NCI-H524 (cell line): Measurements from ENCODE around the gene TBC1D12.

ENCODE experiments used
- DNase-seq, 2 experiments: peaks; one replicate each; lab custom pipeline; 2025; lab: John Stamatoyannopoulos, UW

TBC1D12 gene

DNA sequence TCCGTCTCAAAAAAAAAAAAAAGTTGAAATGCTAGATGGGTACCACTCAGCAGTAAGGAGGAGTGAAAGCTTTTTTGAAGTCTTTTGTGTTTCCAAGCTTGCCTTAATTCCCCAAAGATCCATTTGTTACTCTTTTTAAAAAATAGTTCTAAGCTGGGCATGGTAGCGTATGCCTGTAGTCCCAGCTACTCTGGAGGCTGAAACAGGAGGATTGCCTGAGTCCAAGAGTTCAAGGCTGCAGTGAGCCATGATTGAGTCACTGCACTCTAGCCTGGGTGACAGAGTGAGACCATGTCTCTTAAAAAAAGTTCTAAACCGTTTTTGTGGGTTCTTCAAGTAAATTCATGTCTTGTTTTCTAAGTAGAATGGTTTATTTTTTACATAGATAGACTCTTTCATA lies 5.3 kb downstream of the TBC1D12 start:
- no peak for DNase-seq

DNA sequence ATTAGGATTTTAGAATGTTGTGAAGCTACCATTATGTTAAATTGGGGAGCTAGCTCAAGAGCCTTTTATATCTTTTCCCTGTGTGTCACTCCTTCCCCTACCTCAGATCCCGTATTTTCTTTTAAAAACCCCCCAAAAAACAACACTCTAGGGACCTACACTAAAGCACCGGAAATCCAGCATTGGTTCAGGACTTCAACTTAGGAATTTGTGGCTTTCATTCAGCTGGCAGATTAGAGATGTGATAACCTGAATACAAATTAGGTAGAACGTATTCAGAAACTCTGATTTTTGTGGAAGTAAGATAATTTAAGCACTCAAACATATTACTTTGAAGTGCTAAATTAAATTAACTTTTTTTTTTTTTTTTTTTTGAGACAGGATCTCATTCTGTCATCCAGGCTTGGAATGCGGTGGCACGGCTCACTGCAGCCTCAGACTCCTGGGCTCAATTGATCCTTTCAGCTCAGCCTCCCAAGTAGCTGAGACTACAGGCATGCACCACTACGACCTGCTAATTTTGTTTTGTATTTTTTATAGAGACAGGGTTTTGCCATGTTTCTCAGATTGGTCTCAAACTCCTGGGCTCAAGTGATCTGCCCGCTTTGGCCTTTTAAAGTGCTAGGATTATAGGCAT lies 6.8 kb downstream of the TBC1D12 start:
- DNase-seq, result no peak

DNA sequence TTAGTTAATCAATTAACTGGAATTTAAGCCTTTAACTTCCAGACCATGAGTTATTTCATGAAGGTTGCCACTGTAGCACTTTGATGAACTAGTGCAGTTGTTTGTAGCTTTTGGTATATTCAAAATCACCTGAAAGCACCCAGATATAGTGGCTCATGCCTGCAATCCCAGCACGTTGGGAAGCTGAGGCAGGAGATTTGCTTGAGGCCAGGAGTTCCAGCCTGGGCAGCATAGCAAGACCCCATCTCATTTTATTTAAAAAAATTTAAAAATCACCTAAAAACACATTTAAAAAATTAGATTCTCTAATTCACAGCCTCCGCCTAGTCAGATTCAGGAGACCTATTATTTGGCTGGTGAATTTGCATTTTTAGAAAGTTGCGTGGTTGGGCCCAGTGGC lies 9.0 kb downstream of the TBC1D12 start:
- no peak for DNase-seq

DNA sequence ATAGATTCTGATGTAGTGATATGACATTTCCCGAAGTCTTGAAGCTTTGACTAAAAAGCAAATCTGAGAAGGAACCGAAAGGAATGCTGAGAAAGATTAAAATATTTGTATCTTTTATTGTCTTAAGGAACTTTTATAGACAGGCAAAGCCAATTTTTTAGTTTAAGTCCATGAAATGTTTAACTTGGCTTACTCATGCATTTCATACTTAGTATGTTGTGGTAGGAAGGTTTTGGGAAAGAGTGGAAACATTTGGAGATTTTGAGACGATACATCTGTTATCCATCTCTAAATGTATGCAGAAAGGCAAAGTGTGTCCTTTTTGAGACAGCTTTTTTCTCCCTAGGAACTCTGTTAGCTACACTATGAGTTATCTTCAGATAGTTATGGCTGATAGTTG lies 10.1 kb downstream of the TBC1D12 start:
- no peak for DNase-seq

DNA sequence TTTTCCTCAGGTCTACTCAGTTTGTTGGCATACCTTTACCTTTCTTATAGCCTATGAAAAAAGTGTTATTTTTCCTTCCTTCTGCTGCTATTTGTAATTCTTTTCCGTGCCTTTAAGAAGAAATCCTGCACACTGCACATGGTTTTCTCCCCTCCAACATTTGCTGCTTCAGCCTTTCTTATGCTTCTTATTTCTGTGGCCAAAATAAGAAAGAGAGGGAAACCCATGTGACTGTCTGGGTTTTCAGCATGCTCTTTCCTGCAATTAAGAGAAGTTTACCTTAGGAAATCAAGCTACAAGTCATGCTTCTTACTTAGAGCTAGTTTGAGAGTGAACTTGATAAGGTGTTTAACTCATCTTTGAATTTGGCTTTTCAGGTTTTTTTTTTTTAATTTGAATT lies 11.0 kb downstream of the TBC1D12 start:
- DNase-seq, result no peak

DNA sequence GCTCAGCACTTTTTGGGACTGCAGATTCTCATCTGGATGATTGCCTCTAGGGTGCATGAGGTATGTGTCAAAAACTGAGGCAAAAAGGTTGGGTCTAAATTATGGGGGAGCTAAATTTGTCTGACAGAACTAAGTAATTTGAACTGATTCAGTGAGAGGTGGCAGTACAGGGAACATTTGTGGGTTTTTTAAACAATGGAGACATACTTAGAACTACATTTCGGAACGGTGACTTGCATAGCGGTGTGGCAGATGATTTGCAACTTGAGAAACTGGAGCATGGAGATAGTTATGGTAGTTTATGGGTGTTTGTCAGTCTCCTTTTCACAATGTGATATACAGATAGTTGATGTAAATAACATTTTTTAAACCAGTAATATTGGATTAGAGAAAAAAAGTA lies 14.6 kb downstream of the TBC1D12 start:
- no peak for DNase-seq

DNA sequence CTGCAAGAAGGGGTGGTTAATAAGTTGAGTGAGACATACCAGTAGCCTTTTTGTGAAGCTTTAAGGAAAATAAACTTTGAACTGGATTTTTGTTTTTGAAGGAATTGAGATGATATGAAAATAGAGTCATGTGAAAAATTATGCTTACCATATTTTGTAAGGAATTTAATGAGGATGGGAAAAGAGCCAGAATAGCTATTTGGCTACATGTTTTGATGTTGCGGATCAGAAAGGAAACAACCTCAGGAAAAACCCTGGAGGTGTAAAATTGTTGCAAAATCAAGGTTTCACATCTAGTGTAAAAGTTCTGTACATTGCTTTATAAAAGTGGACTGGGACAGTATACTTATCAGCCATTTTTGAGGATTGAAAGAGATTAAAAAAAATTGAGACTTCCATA lies 15.0 kb downstream of the TBC1D12 start:
- DNase-seq, result no peak

DNA sequence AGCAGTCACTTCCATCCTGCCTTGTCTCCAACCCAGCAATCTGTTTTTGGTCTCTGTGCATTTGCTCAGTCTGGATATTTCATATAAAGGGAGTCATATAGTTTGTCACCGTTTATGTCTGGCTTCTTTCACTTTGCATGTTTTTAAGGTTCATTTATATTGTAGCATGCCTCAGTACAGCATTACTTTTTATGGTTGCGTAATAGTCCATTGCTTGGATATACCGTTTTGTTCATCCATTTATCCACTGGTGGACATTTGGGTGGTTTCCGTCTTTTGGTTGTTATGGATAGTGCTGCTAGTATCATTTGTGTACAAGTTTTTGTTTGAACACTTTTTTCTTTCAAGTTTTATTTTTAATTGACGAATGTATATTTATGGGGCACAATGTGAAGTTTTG lies 18.2 kb downstream of the TBC1D12 start:
- DNase-seq, result no peak

DNA sequence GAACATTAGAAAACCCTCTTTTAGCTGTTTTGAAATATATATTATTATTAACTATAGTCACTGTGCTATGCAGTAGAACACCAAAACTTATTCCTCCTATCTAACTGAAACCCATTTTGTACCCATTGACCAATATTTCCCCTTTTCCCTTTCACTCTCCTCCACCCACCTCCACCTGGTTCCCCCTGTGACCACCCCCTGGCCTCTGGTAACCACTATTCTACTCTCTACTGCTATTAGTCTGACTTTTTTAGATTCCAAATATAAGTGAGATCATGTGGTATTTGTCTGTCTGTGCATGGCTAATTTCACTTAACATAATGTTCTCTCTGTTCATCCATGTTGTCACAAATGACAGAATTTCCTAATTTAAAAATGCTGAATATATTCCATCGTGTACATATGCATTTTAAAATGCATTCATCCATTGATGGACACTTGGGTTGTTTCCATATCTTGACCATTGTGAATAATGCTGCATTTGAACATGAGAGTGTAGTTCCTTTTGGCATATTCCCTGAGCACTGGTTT lies 18.7 kb downstream of the TBC1D12 start:
- no peak for DNase-seq

DNA sequence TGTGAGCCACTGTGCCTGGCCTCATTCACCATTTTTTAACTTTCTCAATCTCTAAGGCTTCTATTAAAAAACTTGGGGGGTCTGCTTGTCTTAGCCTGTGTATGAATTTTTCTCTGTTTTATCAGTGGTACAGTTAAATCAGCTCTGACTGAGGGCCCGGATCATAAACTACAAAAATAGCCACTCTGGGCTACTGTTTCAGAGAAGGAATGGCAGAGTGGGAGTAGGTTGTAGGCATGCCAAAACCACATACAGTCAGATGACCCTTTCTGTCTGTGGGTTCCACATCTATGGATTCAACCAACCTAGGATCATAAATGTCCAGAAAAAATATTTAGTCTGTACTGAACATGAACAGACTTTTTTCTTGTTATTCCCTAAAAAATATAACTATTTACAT lies 21.3 kb downstream of the TBC1D12 start:
- no peak for DNase-seq

DNA sequence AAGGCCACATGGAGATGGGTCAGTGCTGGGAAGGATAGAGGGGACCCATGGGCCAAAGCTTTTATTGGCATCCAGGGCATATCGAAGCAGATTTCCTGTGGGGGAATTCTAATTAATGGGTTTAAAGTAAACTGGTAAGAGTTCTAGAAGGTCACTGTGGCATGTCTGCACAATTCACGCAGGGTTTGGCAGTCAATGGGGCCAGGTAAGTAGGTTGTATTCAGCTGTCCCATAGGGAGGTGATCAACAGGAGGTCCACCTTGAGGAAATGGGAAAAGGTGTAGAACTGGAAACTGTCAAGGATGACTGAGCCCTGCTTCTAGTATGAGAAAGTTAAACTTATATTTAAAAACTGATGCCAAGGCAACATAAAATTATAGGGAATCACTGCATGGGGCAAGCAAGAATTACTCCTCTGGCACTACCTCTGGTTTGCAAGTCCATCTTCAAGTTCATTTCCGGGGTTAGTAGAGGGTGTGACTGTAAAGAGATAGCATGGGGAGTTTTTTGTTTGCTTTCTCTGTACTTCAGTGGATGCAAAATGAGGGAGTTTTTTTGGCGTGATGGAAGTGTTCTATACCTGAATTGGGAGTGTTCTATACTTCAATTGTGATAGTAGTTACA lies 22.5 kb downstream of the TBC1D12 start:
- no peak for DNase-seq

DNA sequence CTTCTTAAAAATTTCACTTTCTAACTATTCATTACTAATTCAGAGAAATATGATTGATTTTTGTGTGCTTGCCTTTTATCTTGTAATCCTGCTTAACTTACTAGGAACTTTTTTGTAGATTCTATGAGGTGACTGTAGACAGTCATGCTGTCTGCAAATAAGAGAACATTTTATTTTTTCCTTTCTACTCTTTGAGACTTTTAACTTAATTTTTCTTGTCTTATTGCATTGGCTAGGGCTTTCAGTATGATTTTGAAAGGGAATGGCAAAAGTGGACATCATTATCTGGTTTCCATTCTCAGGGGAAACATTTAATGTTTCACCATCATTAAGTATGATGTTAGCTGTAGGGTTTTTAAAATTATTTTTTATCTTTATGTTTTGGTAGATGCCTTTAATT lies 23.6 kb downstream of the TBC1D12 start:
- DNase-seq, result no peak

DNA sequence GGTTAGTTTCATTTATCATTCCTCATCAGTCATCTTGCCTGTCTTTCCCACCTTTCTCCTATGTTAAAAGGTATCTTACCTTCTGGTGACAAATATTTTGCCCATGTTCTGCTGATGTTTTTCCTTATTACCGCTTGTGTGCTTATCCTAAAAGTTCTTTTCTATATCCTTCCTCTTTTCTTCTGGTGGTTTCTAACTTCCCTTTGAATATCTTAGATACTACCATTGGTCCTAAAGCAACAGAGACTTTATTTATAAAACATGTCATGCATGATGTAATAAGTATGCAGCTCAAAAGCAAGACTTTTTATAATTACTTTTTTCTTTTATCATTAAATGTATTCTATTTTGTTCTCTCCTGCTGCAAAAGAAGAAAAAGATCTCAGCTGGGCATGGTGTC lies 24.8 kb downstream of the TBC1D12 start:
- no peak for DNase-seq

DNA sequence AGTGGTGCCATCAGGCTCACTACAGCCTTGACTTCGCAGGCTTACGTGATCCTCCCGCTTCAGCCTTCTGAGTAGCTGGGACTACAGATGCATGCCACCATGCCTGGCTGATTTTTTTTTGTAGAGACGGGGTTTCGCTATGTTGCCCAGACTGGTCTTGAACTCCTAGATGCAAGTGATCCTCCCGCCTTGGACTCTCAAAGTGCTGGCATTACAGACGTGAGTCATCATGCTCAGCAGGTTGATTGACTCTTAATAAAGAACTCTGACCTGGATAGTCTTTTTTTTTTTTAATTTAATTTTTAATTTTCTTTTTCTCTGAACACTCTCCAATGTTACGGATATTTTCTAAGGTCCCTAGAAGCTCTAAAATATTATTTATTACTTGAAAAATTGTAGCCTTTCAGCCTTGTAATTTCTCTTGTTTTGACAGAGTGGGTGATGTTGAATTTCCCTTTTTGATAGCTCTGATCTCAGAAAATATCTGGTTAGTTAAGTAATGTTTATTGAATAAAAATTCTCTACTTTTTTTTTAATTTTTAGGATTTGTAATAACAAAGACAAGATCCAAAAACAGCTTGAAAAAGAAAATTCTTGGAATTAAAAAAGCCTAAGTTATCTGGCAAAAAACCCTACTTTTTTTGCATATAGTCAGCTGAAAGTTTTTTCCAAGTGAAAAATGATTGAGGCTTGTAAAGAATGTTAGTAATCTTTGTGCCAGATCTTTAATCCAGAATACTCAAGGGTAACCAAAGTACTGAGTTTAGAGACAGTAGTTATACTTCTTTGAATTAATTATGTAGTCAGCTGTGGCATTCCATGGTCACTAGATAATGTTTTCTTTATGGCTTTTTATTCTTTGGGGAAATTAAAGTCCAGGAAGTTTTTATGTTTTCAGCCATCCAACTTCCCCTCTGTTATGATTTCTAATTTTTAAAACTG lies 26.7 kb downstream of the TBC1D12 start:
- no peak for DNase-seq

DNA sequence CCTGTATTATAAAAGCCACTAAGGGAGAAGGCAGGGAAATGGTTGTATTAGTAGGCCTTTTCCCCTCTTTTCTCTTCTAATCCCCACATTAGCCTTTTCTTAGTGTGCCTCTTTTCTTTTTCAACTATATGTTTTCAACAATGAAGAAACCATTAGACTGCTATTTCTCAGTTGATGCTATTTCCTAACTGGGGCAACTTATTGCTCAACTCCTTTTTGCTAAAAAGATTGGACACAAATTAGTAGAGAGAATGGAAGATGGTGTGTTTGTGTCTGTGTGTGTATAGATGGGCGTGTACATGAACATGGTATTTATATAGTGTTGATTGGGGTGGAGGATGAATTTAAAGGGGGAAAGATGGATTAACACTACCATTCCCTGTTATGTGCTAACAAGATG lies 28.4 kb downstream of the TBC1D12 start:
- no peak for DNase-seq

DNA sequence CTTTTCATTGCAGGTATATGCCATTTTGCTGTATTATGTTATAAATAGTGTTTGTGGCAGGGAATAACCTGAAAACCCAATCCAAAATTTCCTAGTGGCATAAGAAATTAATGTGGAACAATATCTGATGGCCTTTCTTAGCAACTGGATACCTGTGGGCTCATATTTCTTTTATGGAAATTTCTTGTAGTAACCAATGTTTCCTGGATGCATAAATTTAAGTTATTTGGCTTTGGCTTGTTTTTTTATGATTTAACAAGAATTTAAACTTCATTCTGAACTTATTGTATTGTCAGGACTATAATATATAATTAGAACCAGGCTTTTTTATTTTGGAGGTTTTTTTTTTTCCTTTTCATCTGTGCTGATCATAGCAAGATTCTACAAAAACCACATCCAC lies 30.1 kb downstream of the TBC1D12 start:
- no peak for DNase-seq

DNA sequence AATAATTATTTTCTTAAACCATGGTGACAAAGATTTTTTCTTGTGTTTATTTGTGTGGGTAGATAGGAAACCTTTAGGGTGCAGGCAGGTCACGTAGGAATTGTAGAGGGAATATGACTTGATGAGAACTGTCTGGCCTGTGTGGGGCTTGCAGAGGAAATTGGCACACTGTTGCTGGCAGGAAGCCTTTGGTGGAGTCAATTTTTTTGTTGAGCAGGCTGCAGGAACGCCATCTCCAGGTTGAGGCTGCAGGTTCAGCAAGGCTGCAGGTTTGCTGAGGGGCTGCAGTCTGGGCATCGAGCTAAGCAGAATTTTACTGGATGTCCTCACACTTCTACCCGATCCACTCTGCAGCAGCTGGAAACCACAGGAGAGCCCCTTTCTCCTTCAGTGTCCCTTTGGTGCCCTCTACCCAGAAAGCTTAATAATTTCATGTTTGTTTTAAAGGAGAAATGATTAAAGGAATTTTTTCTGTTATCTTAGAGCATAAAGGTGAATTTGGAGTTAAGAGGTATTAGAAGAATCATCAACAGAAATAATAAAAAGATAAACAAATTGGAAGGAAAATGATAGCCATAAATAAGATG lies 37.0 kb downstream of the TBC1D12 start:
- DNase-seq, result no peak

DNA sequence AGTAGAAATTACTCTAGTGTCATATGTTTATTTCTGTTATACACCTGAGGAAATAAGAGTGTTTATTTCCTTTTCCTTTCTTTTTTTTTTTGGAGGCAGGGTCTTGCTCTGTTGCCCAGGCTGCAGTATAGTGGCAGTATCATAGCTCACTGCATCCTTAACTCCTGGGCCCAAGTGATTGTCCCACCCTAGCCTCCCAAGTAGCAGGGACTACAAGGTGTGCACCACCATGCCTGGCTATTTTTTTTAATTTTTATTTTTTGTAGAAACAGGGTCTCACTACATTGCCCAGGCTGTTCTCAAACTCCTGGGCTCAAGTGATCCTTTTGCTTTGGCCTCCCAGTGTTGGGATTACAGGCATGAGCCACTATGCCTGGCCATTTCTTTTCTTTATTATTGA lies 37.8 kb downstream of the TBC1D12 start:
- DNase-seq, result no peak

DNA sequence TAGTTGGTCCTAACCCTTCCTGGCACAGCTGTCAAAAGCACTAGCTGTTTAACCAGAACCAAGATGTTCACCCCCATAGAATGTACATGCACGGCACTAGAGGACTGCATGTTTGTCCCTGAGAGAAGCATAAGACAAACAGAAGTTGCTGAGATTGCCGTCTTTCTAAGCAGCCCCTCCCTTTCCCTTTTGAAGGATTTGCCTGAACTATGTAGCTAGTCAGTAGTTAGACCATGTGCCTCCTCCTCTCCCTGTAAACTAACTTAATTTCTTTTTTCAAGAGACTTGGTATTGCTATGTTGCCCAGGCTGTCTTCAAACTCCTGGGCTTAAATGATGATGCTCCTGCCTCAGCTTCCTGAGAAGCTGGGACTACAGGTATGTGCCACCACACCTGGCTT lies 40.7 kb downstream of the TBC1D12 start:
- no peak for DNase-seq

DNA sequence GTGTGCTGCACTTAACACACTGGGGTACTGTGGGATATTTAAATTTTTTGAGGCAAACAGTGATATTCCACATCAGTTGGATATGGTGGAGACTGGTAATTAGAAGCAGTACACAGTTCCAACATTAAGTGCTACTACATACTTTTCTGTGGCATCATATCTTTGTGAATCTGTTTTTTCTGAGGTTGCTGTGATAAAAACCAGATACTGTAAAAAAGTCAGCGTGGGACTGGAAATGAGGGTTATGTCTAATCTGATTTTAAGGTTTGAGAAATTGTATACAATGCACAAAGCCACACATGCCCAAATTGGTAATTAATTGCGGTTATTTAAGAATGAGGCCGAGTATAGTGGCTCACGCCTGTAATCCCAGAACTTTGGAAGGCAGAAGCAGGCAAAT lies 41.2 kb downstream of the TBC1D12 start:
- no peak for DNase-seq

DNA sequence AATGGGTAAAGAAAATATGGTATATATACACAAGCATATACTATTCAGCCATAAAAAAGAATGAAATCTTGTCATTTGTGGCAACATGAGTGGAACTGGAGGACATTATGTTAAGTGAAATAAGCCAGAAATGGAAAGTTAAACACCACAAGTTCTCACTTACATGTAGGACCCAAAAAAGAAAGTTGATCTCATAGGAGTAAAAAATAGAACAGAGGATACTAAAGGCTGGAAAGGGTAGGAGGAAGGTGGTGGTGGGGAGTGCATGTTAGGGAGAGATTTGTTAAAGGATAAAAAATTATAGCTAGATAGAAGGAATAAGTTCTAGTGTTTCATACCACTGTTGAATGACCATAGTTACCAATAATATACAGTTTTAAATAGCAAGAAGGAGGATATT lies 48.4 kb downstream of the TBC1D12 start:
- DNase-seq, result no peak

DNA sequence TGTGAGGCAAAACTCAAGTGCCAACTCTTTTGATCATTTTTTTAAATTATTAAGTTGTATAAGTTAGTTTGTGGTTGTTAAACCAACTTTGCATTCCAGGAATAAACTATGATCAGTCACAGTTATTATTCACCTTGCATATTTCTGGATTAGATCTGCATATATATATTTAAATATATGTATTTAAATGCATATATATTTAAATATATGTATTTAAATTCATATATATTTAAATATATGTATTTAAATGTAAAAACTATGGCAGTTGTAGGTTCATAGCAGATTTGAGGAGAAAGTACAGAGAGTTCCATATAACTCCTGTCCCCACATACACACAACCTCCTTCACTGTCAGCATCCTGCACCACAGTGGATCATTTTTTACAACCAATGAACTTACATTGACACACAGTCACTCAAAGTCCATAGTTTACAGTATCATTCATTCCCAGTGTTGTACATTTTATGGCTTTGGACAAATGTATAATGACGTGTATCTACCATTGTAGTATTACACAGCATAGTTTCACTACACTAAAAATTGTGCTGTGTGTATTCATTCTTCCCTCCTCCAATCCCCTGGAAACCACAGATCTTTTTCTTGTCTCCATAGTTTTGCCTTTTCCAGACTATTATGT lies 49.7 kb downstream of the TBC1D12 start:
- DNase-seq, result no peak
